Chondrocyte (in vitro differentiated cells): Measurements from ENCODE around the gene BTBD10. TPM values are rescaled to one million over a fixed set of nuclear protein-coding genes. Genes with fewer than 3 reads are reported as not detected.

Experiments used
- DNase-seq: peaks from one replicate; pipeline ENCODE4 v3.0.0; 2021; ENCODE audit warnings: mixed read lengths, low spot score
- H3K27ac Mint-ChIP-seq: one replicate; pipeline ENCODE4 v1.8.0; 2021; ENCODE audit warnings: mild to moderate bottlenecking, moderate library complexity, mixed read lengths; ENCODE audit not compliant: unreplicated experiment
- H3K27me3 Mint-ChIP-seq: 2 replicates; pipeline ENCODE4 v1.8.0; 2021; ENCODE audit warnings: low read depth, mixed read lengths
- H3K36me3 Mint-ChIP-seq: 2 replicates; pipeline ENCODE4 v1.8.0; 2021; ENCODE audit warnings: low read depth, mixed read lengths
- H3K4me1 Mint-ChIP-seq: 2 replicates; pipeline ENCODE4 v1.8.0; 2021; ENCODE audit warnings: low read depth, mild to moderate bottlenecking, mixed read lengths
- H3K4me3 Mint-ChIP-seq: one replicate; pipeline ENCODE4 v1.8.0; 2021; ENCODE audit warnings: mild to moderate bottlenecking, moderate library complexity, mixed read lengths; ENCODE audit not compliant: unreplicated experiment
- H3K9me3 Mint-ChIP-seq: 2 replicates; pipeline ENCODE4 v1.8.0; 2021; ENCODE audit warnings: low read depth, mixed read lengths
- total RNA-seq: library from RNA; stranded (reverse); gene quantifications from 3 replicates; pipeline ENCODE4 v1.2.1, GENCODE V29; 2021
- TF ChIP-seq, protein P1 (sequence below): fragments of 200-600 bp; sonication (generic); IDR thresholded peaks from 2 replicates; pipeline ENCODE4 v1.5.0; 2021; ENCODE audit warnings: antibody characterized with exemption, mild to moderate bottlenecking, moderate library complexity

Gene BTBD10
- total RNA-seq, 1 donor from 2014 or later = 37.3 TPM

DNA sequence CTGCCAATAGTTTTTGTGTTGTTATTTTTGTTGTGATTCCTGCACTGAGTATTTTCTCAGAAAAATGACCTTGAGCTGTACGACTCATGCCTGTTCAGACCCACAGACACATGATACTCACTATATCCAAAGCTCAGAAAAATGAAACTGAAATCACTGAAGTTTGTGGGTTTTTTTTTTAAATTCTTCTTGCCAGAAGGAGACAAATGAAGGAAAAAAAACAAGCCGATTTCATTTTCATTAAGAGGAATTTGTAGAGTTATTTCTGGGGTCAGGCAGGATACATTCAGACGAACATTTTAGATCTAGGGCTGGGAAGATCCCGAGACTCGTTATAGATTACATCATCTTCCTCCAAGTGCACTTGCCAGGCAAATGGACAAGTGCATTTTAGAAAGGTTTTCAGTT lies 125.0 kb downstream of the BTBD10 start:
- H3K27ac Mint-ChIP-seq = peak overlapping the region; percentile 94

More for the DNA sequence above, 125.0 kb downstream of the BTBD10 start:
- no peaks in the 10 kb centered on the region for H3K36me3 Mint-ChIP-seq
- no peak for DNase-seq
- no peaks in the 10 kb centered on the region for H3K9me3 Mint-ChIP-seq
- TF ChIP-seq, protein P1, sequence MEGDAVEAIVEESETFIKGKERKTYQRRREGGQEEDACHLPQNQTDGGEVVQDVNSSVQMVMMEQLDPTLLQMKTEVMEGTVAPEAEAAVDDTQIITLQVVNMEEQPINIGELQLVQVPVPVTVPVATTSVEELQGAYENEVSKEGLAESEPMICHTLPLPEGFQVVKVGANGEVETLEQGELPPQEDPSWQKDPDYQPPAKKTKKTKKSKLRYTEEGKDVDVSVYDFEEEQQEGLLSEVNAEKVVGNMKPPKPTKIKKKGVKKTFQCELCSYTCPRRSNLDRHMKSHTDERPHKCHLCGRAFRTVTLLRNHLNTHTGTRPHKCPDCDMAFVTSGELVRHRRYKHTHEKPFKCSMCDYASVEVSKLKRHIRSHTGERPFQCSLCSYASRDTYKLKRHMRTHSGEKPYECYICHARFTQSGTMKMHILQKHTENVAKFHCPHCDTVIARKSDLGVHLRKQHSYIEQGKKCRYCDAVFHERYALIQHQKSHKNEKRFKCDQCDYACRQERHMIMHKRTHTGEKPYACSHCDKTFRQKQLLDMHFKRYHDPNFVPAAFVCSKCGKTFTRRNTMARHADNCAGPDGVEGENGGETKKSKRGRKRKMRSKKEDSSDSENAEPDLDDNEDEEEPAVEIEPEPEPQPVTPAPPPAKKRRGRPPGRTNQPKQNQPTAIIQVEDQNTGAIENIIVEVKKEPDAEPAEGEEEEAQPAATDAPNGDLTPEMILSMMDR = no peak
- no peaks in the 10 kb centered on the region for H3K27me3 Mint-ChIP-seq
- peak overlapping the region; percentile 68 for H3K4me3 Mint-ChIP-seq
- peaks cover 57% of the 10 kb centered on the region for H3K4me1 Mint-ChIP-seq

Other genes with a start within 250 kb of the BTBD10 start
- gene BMAL1, start 185.4 kb downstream of the BTBD10 start, total RNA-seq = 13.0 to 26.3 TPM (median 14.8 TPM) in 3 replicates
- gene PTH, start 32.8 kb upstream of the BTBD10 start, total RNA-seq = not detected in 3 replicates
- 70.5 to 77.4 TPM (median 74.6 TPM) in 3 replicates for gene FAR1, start 205.4 kb upstream of the BTBD10 start, total RNA-seq